T-helper 9 cell (primary cell): ENCODE measurements around the gene LENG1.

Experiments used
- DNase-seq: peaks from one replicate; pipeline ENCODE4 v3.0.0-alpha.2; 2020

Gene LENG1

DNA sequence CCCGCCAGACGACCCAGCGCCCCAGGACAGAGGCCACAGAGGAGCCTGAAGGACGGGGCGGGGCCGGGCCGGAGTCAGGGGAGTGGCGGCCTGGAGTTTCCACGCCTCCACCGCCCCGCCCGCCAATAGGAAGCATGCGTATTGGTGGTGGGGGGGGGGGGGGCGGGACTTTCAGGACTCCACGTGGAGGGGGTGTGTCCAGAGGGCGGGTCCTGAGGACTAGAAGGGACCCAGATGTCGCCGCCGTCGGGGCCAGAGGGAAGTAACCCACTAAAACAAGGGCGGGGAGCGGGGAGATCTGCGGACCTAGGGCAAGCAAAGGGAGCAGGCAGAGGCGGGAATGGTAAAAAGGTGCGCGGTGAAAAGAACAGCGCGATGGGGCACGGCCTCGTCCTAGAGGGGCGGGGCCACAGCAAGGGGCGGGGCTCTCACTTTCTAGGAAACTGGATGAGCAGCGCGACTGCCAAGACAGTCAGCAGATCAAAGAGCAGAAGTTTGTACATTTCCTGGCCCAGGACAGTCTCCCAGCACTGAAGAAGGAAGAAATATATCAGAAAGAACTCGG lies 2.8 kb upstream of the LENG1 start:
- DNase-seq = peak; percentile 71

DNA sequence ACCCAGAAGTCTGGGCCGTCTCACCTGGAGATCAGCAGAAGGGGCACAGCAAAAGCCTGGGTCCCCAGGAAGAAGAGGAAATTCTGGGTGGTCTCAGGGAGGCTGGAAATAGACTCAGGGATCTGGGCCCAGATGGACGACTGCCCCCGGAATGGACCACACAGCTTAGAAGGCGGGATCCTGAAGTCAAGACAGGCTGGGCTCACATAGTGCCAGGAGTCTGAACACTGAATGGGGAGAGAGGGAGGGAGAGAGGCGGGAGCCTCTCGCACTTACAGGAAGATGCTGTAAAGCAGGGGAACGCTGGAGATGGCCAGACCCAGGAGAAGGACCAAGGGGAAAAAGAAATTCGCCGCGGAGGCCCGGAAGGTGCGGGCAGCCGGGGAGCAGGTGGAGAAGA lies 1.3 kb upstream of the LENG1 start:
- no peak for DNase-seq

GRCh38 chr19:54160182-54160811 lies 776 bp upstream of the LENG1 start:
- no peak for DNase-seq

- no peak for DNase-seq
These were observed 639 bp downstream of the LENG1 start for GRCh38 chr19:54158812-54159351.

DNA sequence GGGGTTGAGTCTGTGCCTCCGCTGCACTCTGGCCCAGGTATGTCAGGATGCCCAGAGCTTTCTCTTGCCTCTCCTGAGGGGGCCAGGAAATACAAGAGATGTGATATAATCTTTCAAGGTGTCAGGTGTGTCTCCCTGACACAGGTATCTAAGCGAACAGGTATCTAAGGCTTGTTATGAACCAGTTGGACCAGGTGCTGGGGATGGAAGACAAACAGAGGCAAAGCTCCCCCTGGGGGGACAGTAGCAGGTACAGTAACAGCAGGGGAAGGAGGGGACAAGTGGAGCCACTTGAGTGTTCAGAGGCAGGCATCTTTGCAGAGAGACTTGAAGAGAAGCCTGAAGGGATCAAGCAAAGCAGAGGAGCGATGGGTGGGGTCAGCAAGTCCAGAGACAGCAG lies 2.6 kb downstream of the LENG1 start:
- no peak for DNase-seq

GRCh38 chr19:54156490-54156889 lies 3.0 kb downstream of the LENG1 start:
- DNase-seq = no peak

GRCh38 chr19:54155694-54156093 lies 3.8 kb downstream of the LENG1 start:
- DNase-seq = no peak

- DNase-seq = no peak
These were observed 4.7 kb downstream of the LENG1 start for GRCh38 chr19:54154603-54155345.

GRCh38 chr19:54153731-54154326 lies 5.7 kb downstream of the LENG1 start:
- DNase-seq = no peak

GRCh38 chr19:54152878-54153524 lies 6.5 kb downstream of the LENG1 start:
- DNase-seq = no peak

- DNase-seq = no peak
These were observed 7.3 kb downstream of the LENG1 start for GRCh38 chr19:54152267-54152666.

DNA sequence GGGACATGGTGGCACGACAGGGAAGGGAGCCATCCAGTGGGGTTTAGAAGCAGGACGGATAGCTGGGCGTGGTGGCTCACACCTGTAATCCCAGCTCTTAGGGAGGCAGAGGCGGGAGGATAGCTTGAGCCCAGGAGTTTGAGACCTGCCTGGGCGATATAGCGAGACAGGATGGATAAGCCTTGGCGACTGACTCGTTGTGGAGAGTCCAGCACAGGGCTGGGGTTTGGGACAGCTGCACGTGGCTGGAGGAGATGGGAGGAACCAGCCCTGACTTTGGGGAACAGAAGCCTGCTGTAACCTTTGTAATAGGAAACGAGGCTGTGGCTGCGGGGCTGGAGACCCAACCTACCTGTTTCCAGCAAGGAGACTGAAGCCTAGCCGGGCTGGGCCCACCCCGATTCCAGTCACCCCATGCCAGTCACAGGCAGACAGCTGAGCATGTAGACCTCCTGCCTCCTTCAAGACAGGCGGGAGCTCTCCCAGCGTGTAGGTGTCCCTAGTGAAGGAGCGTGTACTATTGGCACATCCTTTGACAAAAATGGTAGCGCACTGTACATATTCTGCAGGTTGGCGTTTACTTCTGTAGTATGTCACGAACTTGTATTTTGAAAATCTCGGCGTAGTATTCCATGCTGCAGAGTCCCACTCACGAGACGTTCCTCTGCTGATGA lies 8.0 kb downstream of the LENG1 start:
- DNase-seq = no peak

DNA sequence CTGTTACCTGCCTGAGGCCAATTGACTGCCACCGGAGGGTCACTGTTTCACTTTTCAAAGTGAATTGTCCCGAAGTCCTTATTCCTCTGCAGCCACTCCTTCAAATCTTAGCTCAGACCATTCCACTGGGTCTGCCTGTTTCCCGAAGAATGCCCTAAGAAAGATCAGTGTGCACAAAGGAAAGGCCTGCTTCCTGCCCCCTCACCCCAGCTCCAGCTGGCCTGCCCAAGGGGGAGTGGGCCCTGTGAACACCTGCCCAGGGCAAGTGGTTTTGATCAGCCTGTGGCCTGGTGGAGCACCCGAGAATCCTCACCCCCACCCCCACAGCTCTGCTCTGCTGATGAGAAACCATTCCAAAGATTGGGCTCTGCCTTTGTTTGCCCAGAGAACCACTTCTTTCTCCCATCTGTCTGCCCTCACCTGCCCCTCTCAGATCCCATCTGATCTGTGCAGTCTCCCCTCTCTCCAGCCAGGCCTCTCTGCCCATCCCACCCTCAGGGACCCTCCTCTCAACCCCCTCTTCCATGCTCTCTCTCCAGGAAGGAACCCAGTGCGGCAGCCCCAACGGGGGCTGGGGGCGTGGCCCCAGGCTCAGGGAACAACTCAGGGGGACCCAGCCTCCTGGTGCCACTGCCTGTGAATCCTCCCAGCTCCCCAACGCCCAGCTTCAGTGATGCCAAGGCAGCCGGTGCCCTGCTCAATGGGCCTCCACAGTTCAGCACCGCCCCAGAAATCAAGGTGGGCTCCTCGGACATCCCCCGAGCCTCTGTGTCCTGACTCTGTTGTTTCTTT lies 10.3 kb downstream of the LENG1 start:
- DNase-seq = no peak

GRCh38 chr19:54148158-54148557 lies 11.4 kb downstream of the LENG1 start:
- DNase-seq = no peak

GRCh38 chr19:54147676-54148075 lies 11.8 kb downstream of the LENG1 start:
- DNase-seq = no peak

DNA sequence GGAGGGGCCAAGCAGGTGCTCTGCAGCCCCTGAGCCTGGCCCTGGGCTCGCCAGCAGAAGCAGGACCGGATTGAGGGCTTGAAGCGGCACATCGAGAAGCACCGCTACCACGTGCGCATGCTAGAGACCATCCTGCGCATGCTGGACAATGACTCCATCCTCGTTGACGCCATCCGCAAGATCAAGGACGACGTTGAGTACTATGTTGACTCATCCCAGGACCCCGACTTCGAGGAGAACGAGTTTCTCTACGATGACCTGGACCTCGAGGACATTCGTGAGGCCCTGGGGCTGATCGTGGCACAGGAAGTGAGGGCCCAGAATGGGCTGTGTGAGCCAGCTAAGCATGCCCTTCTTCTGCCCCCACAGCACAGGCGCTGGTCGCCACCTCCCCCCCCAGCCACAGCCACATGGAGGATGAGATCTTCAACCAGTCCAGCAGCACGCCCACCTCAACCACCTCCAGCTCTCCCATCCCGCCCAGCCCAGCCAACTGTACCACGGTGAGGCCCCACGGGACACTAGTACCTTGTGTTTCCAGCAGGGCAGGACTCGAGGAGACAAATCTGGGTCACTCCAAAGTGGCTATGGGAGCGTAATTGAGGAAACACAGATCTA lies 13.9 kb downstream of the LENG1 start:
- DNase-seq = no peak

DNA sequence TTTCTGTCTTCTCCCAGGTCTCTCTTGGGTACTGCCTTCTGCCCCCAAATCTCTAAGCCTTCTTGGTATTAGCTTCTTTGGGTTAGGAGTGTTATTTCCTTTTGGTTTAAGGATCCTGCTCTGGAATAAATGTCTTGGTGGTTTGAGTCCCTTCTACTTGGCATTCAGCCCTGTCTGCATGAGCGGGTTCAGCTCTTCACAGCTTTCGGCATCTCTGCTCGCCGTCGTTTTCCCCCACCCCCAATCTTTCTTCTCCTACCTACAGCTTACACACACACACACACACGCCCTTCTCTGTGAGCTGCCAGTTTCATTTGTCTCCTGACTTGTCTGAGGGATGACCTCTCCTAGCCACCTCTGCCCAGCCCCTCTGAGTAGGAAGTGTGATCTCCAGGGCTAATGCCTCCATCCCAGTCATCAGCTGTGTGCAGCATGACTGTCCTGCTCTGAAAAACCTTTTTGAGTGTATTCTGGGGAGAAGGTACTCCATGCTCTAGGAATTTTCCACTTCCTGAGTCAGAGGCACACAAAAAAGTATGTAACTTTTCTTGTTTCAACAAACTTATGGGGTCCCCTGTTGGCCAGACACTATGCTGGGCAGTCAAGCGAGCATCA lies 17.2 kb downstream of the LENG1 start:
- DNase-seq = no peak

DNA sequence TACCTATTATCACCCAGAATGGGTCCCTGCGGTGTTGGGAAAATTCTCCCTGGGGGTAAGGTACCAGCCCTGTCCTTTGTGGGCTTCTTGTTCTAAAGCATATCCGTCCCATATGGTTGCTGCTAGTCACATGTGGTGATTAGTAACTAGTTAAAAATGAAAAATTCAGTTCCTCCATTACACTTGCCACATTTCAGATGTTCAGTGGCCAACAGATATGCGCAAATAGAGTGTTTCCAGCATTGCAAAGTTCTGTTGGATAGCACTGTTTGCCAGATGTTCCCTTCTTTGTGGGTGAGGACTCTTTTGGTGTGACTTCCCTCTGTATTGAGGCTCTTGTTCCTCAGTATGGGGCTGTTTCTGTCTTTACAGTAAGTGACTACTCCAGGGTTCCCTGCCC lies 18.2 kb downstream of the LENG1 start:
- DNase-seq = no peak

DNA sequence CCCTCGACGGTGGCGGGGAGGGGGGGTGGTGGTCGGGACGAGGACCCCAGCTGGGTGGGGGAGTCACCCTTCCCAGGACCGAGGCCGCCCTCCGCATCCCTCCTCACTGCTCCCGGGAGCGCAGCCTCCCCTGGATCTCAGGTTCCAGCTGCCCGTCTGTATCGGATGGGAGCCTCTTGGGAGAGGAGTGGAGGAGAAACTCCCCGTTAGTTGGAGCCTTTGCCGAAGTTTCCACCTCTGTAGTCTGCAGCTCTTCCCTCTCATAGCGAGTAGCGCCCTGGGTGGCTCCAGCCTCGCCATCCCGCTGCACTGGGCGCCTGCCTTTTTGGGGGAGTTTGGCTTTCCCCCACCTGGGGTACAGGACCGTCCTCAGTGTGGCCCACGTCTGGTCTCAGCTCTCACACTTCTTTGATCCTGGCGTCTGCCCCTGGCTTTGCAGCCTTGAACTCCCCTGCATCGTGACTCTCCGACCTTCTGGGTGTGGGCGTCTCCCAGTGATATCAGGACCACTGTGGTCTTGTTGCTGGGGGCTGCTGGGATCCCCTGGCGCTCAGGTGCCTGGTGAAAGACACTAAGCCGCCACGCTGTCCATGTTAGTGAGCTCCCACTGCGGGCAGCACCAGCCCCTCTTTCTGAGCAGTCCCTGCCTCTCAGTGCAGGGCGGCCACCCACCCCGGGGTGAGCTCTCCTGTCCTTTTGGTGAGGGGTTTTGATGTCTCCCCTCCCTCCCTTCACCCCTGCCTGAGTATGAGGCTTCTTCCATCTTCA lies 20.8 kb downstream of the LENG1 start:
- DNase-seq = no peak
